RWPE2 (cell line): Measurements from ENCODE around the gene ZFP90.

ENCODE experiments used
- ATAC-seq: fragments of 200-7000 bp; cut with Tn5 transposase; 3 replicates; pipeline ENCODE4 v1.9.1; 2021; ENCODE audit warnings: low read depth
- DNase-seq: peaks from one replicate; pipeline ENCODE4 v3.0.0-alpha.2; 2020; ENCODE audit warnings: low spot score
- H3K27ac ChIP-seq: fragments of 450-650 bp; 2 replicates; pipeline ENCODE4 v1.5.1; 2017; ENCODE audit warnings: mild to moderate bottlenecking; ENCODE audit not compliant: poor library complexity, severe bottlenecking
- H3K27me3 ChIP-seq: fragments of 250-450 bp; sonication (Bioruptor Pico); 2 replicates; pipeline ENCODE4 v1.5.1; 2021; ENCODE audit warnings: mild to moderate bottlenecking, moderate library complexity; ENCODE audit not compliant: insufficient read depth, poor library complexity, severe bottlenecking
- H3K36me3 ChIP-seq: fragments of 250-450 bp; sonication (Bioruptor Pico); 2 replicates; pipeline ENCODE4 v1.5.1; 2020; ENCODE audit warnings: low read depth, mild to moderate bottlenecking, moderate library complexity
- H3K4me1 ChIP-seq: fragments of 250-450 bp; sonication (Bioruptor Pico); 2 replicates; pipeline ENCODE4 v1.5.1; 2021; ENCODE audit warnings: mild to moderate bottlenecking, moderate library complexity; ENCODE audit not compliant: insufficient read depth, poor library complexity, severe bottlenecking
- H3K4me3 ChIP-seq: fragments of 250-450 bp; sonication (Bioruptor Pico); 2 replicates; pipeline ENCODE4 v1.5.1; 2021; ENCODE audit warnings: mild to moderate bottlenecking, moderate library complexity; ENCODE audit not compliant: severe bottlenecking
- H3K9me3 ChIP-seq: fragments of 250-450 bp; sonication (Bioruptor Pico); 2 replicates; pipeline ENCODE4 v1.5.1; 2021; ENCODE audit warnings: mild to moderate bottlenecking, moderate library complexity; ENCODE audit not compliant: severe bottlenecking
- CTCF ChIP-seq: fragments of 450-650 bp; IDR thresholded peaks from one replicate; pipeline ENCODE4 v1.5.1; 2017; ENCODE audit warnings: mild to moderate bottlenecking, moderate library complexity; ENCODE audit not compliant: poor library complexity, severe bottlenecking

The ZFP90 gene

GRCh38 chr16:68608330-68608729 lies 69.2 kb downstream of the ZFP90 start:
- H3K27ac ChIP-seq, result no peak overlapping the region
- no peak overlapping the region for H3K4me3 ChIP-seq
- no peaks in the 10 kb centered on the region for H3K27me3 ChIP-seq
- H3K36me3 ChIP-seq, result no peaks in the 10 kb centered on the region
- H3K9me3 ChIP-seq, result no peaks in the 10 kb centered on the region
- ATAC-seq, result no peak
- TF ChIP-seq CTCF, result no peak
- DNase-seq, result no peak
- H3K4me1 ChIP-seq, result peaks cover 12% of the 10 kb centered on the region

- H3K27me3 ChIP-seq, result no peaks in the 10 kb centered on the region
- no peak for TF ChIP-seq CTCF
- H3K9me3 ChIP-seq, result no peaks in the 10 kb centered on the region
- H3K4me3 ChIP-seq, result no peak overlapping the region
- H3K36me3 ChIP-seq, result no peaks in the 10 kb centered on the region
- no peaks in the 10 kb centered on the region for H3K4me1 ChIP-seq
- DNase-seq (no peak), ATAC-seq (no peak)
- peak overlapping the region; percentile 2 for H3K27ac ChIP-seq
Observed at GRCh38 chr16:68612996-68613395, 73.9 kb downstream of the ZFP90 start.

- ATAC-seq (no peak), DNase-seq (no peak)
- Histone ChIP-seq H3K9me3 (no peaks in the 10 kb centered on the region), H3K4me1 (no peaks in the 10 kb centered on the region), H3K27ac (no peak overlapping the region), H3K4me3 (no peak overlapping the region), H3K36me3 (no peaks in the 10 kb centered on the region), H3K27me3 (no peaks in the 10 kb centered on the region)
- TF ChIP-seq CTCF, result no peak
Observed at GRCh38 chr16:68617734-68618133, 78.6 kb downstream of the ZFP90 start.
